ENCODE data around the gene PRDM8.

Gene PRDM8

DNA sequence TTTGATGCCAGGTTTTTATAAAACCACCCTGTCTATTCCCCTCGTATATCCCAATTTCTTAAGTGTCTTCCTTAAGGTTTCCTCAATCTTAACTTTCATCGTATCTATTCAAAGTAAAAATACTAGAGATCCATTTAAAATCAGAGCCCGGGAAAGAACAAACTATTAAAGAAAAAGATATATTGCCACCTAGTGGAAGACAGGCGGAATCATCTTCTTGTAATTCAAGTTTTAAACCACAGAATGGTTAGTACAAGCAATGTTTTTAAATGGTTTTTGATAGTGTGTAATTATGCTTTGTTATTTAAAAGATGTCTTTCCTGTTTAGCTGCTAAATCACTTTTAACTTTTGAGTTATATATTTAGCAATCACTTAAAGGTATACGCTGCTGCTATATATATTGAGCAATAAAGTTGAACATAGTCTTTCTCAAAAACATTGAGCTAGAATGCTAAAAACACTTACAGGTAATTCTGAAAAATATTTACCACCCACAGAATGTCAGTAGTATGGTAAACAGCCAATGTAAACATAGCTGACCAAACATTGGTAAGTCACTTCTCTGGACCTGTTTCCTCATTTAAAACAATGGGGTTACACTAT is 18.2 kb downstream of the PRDM8 start:
- no peak overlapping the region for H3K4me3 Mint-ChIP-seq
- no peaks in the 10 kb centered on the region for H3K36me3 Mint-ChIP-seq (ENCODE audit: low read depth)
- no peak overlapping the region for H3K27ac Mint-ChIP-seq
- no peak for DNase-seq (ENCODE audit: low spot score)
- H3K9me3 Mint-ChIP-seq, result no peaks in the 10 kb centered on the region
- H3K4me1 Mint-ChIP-seq (ENCODE audit: low read depth), result peaks cover 2% of the 10 kb centered on the region
- peaks cover 56% of the 10 kb centered on the region for H3K27me3 Mint-ChIP-seq (ENCODE audit: low read depth)

DNA sequence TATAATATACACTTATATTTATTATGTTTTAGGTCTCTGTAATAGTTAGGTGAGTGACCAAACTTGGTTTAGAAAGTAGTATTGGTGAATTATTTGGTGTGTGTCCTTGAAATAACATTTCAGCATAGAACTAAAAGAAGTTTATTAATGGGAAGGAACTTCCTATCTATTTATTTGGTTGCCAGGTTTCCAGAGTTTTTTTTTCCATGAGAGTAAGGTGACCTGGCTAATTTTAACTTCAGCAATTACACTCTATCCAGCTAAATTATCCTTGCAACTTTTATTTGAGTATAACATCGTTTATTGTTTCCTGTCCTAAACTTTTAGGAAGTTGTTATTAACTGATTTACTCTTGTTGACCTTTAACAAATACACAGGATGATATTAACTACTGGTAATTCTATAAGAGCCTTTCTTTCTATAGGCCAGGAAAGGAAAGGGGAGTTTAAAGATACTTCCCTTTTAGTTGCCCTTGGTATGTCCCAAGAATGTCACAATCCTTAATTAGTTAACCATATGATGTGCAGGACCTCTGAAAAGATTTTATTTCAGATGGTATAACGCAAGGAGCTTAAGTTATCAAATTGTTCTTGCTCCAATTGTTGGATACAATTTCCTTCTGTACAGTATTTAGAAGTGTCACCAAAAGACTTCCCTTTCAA is 18.9 kb downstream of the PRDM8 start:
- Mint-ChIP-seq H3K27me3 (ENCODE audit: low read depth) (peaks cover 52% of the 10 kb centered on the region), H3K9me3 (no peaks in the 10 kb centered on the region), H3K36me3 (ENCODE audit: low read depth) (no peaks in the 10 kb centered on the region), H3K4me1 (ENCODE audit: low read depth) (peaks cover 2% of the 10 kb centered on the region), H3K27ac (no peak overlapping the region), H3K4me3 (no peak overlapping the region)
- DNase-seq (ENCODE audit: low spot score), result no peak

DNA sequence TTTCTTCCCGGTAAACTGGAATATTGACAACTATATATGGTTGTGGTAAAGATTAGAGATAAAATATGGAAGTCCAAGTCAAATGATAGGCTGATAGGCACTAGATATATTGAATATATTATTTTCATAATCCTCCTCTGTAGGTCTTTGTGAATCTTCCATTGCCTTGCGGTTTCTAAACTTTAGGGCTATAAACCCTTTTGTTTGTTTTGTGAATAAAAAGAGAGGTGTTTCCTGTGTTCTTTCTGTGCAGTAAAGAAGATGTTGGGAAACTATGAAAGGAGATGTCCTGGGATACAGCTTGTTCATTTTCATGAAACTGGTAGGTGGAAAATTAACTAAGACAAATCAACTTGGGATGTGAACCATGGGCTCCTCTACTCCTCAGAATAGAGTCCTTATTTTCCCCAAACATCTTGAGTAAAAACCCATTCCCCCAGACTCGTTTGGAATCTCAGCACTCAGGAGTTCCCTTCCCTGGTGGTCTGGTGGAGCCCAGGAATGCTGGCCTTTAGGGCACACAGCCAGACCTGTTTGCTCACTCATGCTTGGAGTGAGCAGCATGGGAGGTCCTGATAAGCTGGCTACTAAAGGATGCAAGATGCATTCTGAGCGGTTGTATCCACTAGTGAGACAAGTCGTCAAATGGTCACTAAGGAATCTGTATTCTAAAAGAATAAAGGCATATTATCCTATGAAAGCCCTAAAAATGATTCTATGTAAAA is 22.2 kb downstream of the PRDM8 start:
- no peak for DNase-seq (ENCODE audit: low spot score)
- H3K4me3 Mint-ChIP-seq, result no peak overlapping the region
- no peaks in the 10 kb centered on the region for H3K9me3 Mint-ChIP-seq
- H3K4me1 Mint-ChIP-seq (ENCODE audit: low read depth), result peaks cover 2% of the 10 kb centered on the region
- H3K27me3 Mint-ChIP-seq (ENCODE audit: low read depth), result peaks cover 42% of the 10 kb centered on the region
- no peaks in the 10 kb centered on the region for H3K36me3 Mint-ChIP-seq (ENCODE audit: low read depth)
- no peak overlapping the region for H3K27ac Mint-ChIP-seq

DNA sequence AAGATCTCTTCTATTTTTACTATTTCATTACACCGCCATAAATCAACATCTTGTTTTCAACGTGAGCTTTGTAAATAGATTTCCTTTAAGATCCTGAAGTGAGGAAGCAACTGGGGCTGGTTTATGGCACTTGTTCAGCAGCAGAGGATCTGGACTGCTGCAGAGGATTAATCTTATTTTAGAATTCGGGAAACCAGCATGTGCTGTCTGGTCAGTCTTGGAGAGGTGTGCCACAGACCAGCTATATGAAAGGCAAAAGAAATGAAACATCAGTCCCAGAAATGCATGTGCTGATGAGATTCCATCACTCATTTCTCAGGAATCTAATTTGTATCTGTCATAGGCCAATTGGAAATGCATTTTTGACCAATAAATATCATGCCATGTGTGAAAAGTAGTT is 23.4 kb downstream of the PRDM8 start:
- no peaks in the 10 kb centered on the region for H3K36me3 Mint-ChIP-seq (ENCODE audit: low read depth)
- no peak overlapping the region for H3K4me3 Mint-ChIP-seq
- peaks cover 42% of the 10 kb centered on the region for H3K27me3 Mint-ChIP-seq (ENCODE audit: low read depth)
- no peaks in the 10 kb centered on the region for H3K4me1 Mint-ChIP-seq (ENCODE audit: low read depth)
- H3K27ac Mint-ChIP-seq, result no peak overlapping the region
- no peaks in the 10 kb centered on the region for H3K9me3 Mint-ChIP-seq
- no peak for DNase-seq (ENCODE audit: low spot score)

DNA sequence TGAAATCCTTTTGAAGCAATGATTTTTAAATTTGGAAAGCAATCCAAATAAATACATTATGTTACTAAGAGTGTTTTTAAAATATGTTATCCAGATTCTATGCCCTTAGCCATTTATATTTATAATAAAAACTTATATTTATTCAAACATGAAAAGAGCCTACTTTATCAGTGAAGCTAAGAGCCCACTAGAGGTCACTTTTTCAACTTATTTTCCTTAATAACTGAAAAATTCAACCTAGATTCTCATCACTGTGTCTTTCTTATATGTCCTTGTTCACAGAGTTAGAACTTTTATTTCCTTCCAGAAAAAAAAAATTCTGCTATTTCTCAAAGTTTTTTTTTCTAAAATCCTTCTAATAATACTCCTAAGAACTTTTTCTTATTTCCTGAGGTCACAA is 23.9 kb downstream of the PRDM8 start:
- Mint-ChIP-seq H3K27me3 (ENCODE audit: low read depth) (peaks cover 41% of the 10 kb centered on the region), H3K9me3 (no peaks in the 10 kb centered on the region), H3K4me1 (ENCODE audit: low read depth) (no peaks in the 10 kb centered on the region), H3K4me3 (no peak overlapping the region), H3K27ac (no peak overlapping the region), H3K36me3 (ENCODE audit: low read depth) (no peaks in the 10 kb centered on the region)
- DNase-seq (ENCODE audit: low spot score), result no peak

DNA sequence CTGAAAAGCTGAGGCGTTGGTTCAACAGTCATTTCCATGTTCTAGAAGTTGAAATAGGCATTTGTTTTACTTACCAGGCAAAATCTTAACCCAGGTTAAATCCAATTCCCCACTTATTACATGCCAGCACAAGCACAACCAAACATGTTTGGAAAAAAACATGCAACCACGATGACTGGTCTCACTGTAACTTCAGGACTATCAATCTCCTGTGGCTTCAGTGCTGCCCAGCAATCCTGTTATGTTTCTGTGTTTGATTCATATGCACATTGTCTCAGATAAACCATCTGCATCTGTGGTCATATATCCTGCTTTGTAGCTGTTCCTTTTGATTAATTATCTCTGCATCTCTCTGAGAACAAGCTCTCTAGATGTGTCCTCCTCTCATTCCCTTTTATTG is 28.3 kb downstream of the PRDM8 start:
- no peak for DNase-seq (ENCODE audit: low spot score)
- Mint-ChIP-seq H3K27me3 (ENCODE audit: low read depth) (peaks cover 22% of the 10 kb centered on the region), H3K9me3 (no peaks in the 10 kb centered on the region), H3K36me3 (ENCODE audit: low read depth) (no peaks in the 10 kb centered on the region), H3K27ac (no peak overlapping the region), H3K4me3 (no peak overlapping the region), H3K4me1 (ENCODE audit: low read depth) (no peaks in the 10 kb centered on the region)

DNA sequence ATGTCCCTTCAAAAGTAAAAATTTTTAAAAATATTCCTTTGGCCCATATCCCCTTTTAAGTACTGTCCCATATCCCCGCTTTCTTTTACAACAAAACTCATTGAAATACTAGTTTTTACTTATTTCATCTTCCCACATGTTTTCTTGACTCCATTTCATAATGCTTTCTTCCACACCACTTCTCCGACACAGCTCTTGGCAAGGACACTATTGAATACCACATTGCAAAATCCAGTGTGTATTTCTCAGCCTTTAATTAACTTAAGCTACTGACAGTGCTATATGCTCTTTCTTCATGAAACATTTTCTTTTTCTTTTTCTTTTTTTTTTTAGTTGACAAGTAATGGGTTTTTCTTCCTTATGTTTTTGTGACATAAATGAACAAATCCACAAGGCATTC is 28.8 kb downstream of the PRDM8 start:
- Mint-ChIP-seq H3K4me1 (ENCODE audit: low read depth) (no peaks in the 10 kb centered on the region), H3K9me3 (no peaks in the 10 kb centered on the region), H3K4me3 (no peak overlapping the region), H3K36me3 (ENCODE audit: low read depth) (no peaks in the 10 kb centered on the region), H3K27ac (no peak overlapping the region), H3K27me3 (ENCODE audit: low read depth) (peaks cover 20% of the 10 kb centered on the region)
- DNase-seq (ENCODE audit: low spot score), result no peak

DNA sequence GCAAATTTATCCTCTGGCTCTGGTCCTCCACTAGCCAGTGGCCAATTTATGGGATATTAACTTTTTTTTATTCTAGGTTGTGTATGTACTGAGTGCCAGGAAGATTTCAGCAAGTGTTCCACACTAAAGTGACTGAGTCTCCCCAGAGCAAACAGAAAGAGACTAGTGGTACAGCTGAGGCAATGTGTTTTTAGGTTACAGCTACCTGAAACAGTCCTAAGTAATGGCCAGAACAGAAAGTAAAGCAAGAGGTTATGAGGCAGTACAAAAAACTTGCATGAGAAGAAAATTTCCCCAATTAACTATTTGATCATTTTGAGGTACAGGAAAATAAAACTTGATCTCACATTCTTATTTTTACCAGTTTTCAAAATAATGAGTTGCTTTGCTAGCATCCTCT is 31.2 kb downstream of the PRDM8 start:
- Mint-ChIP-seq H3K9me3 (no peaks in the 10 kb centered on the region), H3K27me3 (ENCODE audit: low read depth) (peaks cover 18% of the 10 kb centered on the region), H3K36me3 (ENCODE audit: low read depth) (no peaks in the 10 kb centered on the region), H3K4me1 (ENCODE audit: low read depth) (no peaks in the 10 kb centered on the region), H3K27ac (no peak overlapping the region), H3K4me3 (no peak overlapping the region)
- DNase-seq (ENCODE audit: low spot score), result no peak

DNA sequence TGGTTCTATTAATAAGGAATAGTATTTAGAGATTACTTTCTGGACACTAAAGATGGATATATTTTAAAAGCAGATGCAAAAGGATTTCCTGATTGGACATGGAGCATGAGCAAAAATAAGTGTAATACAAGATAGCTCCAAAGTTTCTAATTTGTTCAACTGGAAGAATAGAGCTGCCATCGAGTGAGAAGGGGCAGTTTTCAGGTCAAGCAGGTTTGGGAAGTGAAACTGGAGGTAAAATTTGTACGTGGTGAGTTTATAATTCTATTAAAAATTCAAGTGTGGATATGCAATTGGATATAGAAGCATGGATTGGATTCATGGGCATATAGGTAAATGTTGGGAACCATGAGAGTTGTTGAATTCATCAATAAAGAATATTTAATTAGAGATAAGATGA is 31.8 kb downstream of the PRDM8 start:
- no peaks in the 10 kb centered on the region for H3K36me3 Mint-ChIP-seq (ENCODE audit: low read depth)
- no peak overlapping the region for H3K4me3 Mint-ChIP-seq
- H3K27me3 Mint-ChIP-seq (ENCODE audit: low read depth), result peaks cover 18% of the 10 kb centered on the region
- no peaks in the 10 kb centered on the region for H3K4me1 Mint-ChIP-seq (ENCODE audit: low read depth)
- H3K27ac Mint-ChIP-seq, result no peak overlapping the region
- no peak for DNase-seq (ENCODE audit: low spot score)
- H3K9me3 Mint-ChIP-seq, result no peaks in the 10 kb centered on the region

DNA sequence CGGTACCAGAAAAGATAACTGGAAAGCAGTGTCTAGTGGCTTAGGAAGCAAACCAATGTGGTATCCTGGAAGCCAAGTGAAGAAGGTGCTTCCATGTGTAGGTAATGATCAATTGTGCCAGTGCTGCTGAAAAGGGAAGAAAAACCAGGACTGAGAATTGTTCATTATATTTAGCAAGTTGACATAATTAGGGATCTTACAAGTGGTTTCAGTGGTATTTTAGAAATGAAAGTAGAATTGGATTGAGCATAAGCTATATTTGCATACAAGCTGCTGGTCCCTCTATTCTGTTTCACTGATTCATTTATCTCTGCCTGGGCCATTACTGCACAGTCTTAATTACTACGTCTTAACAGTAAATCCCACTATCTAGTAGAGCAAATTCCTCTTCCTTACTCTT is 32.3 kb downstream of the PRDM8 start:
- H3K36me3 Mint-ChIP-seq (ENCODE audit: low read depth), result no peaks in the 10 kb centered on the region
- no peak overlapping the region for H3K27ac Mint-ChIP-seq

DNA sequence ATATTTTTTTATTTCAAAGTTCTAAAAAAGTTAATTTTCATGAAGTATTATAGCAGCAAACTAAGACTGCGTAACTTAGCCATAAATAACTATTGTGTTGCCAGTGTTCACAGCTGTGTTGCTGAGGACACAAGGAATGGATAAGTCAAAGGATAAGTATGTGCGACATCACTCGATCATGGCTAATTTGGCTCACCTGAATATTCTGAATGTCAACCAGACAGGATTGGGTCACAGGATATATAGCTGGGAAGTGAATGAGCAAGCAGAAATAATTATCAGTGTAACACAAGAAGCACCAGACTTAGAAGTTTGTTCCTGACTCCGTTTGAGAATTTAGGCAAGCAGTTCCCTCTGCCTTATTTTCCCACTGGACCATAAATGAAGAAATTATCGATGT is 33.9 kb downstream of the PRDM8 start:
- no peak for DNase-seq (ENCODE audit: low spot score)
- H3K36me3 Mint-ChIP-seq (ENCODE audit: low read depth), result no peaks in the 10 kb centered on the region
- no peaks in the 10 kb centered on the region for H3K9me3 Mint-ChIP-seq
- peaks cover 21% of the 10 kb centered on the region for H3K27me3 Mint-ChIP-seq (ENCODE audit: low read depth)
- H3K27ac Mint-ChIP-seq, result no peak overlapping the region
- no peak overlapping the region for H3K4me3 Mint-ChIP-seq
- H3K4me1 Mint-ChIP-seq (ENCODE audit: low read depth), result no peaks in the 10 kb centered on the region

More for the DNA sequence above, 32.3 kb downstream of the PRDM8 start:
- Mint-ChIP-seq H3K9me3 (no peaks in the 10 kb centered on the region), H3K27me3 (ENCODE audit: low read depth) (peaks cover 18% of the 10 kb centered on the region), H3K4me1 (ENCODE audit: low read depth) (no peaks in the 10 kb centered on the region), H3K4me3 (no peak overlapping the region)
- no peak for DNase-seq (ENCODE audit: low spot score)

DNA sequence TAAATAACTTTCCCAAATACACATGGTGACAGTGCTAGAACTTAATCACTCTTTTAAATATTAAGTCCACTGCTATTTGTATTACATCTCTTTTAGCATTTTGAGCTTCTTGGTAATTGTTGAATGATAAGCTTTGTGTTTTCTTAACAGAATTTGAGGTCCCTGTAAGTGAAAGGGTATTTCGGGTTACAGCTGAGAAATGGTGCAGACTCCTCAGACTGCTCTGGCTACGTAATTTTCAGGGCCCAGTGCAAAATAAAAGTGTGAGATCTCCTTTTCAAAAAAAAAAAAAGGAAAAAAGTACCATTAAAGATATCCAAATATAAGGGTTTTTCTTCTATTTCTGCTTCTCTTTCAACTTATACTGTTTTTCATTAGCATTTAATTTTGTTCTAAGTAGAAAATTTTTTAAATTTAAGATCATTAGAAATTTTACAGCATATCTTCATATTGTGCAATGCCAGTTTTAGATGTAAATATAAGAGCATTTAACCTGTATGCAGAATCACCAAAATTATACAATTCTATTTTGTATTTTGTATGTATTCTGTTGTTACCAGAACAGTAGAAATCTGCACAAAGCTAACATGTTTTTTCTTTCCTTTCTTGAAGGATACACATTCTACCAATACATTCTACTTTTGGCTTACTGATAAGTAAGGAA is 35.5 kb downstream of the PRDM8 start:
- no peaks in the 10 kb centered on the region for H3K36me3 Mint-ChIP-seq (ENCODE audit: low read depth)
- no peaks in the 10 kb centered on the region for H3K4me1 Mint-ChIP-seq (ENCODE audit: low read depth)
- H3K9me3 Mint-ChIP-seq, result no peaks in the 10 kb centered on the region
- H3K27me3 Mint-ChIP-seq (ENCODE audit: low read depth), result peaks cover 21% of the 10 kb centered on the region
- no peak for DNase-seq (ENCODE audit: low spot score)
- no peak overlapping the region for H3K27ac Mint-ChIP-seq
- H3K4me3 Mint-ChIP-seq, result no peak overlapping the region

DNA sequence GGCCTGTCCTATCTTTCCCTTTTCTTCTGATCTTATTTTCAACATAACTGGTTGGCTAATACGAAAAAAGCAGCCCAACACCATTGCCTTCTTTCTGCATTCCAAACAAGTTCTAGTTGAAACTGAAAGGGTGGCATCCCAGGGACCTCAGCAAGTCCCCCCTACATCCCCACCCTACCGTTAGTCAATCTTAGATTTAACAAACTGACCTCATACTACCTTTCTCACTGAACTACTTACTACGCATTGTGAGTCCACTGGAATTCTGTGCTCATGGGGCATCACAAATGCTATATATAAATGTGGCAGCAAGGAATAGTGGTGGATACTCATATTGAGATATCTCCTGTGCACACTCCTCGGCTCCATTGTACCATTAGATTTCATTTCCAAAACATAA is 36.1 kb downstream of the PRDM8 start:
- no peaks in the 10 kb centered on the region for H3K9me3 Mint-ChIP-seq
- H3K4me3 Mint-ChIP-seq, result no peak overlapping the region
- no peaks in the 10 kb centered on the region for H3K4me1 Mint-ChIP-seq (ENCODE audit: low read depth)
- DNase-seq (ENCODE audit: low spot score), result no peak
- H3K27me3 Mint-ChIP-seq (ENCODE audit: low read depth), result peaks cover 18% of the 10 kb centered on the region
- H3K36me3 Mint-ChIP-seq (ENCODE audit: low read depth), result no peaks in the 10 kb centered on the region
- no peak overlapping the region for H3K27ac Mint-ChIP-seq

DNA sequence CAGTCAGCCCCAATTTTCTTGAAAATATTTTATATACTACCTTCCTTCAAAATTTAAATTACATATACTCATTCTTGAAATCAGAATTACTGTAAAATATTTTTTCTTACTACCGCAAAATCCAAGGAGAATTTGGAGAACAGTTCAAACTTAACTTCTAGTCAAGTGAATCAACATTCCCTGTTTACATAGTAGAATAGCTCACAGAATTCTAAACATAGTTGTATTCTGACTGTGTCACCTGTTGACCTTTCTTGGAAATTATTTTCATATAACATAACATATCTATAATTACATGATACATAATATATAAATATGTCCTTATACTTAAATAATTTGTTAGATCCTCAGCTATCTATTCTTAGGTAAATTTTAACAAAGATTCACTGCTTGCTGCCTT is 38.1 kb downstream of the PRDM8 start:
- DNase-seq (ENCODE audit: low spot score), result no peak
- no peaks in the 10 kb centered on the region for H3K9me3 Mint-ChIP-seq
- H3K4me1 Mint-ChIP-seq (ENCODE audit: low read depth), result no peaks in the 10 kb centered on the region
- no peak overlapping the region for H3K4me3 Mint-ChIP-seq
- H3K27me3 Mint-ChIP-seq (ENCODE audit: low read depth), result peaks cover 9% of the 10 kb centered on the region
- no peak overlapping the region for H3K27ac Mint-ChIP-seq
- no peaks in the 10 kb centered on the region for H3K36me3 Mint-ChIP-seq (ENCODE audit: low read depth)
